Keratinocyte (primary cell): ENCODE results near the gene SF3B6. TPM values are rescaled to one million over a fixed set of nuclear protein-coding genes. Genes with fewer than 3 reads are reported as not detected.

Experiments used
- DNase-seq: peaks from one replicate; pipeline ENCODE4 v3.0.0-alpha.2; 2011; ENCODE audit warnings: low read depth, missing footprints, low spot score
- FAIRE-seq: peaks from 2 replicates; lab custom pipeline; 2011; peaks lifted over from hg19 to GRCh38; lab: Jason Lieb, UNC
- H2AFZ ChIP-seq: 2 replicates; pipeline ENCODE4 v1.6.0; 2012; ENCODE audit warnings: low read length, control low read depth, inconsistent platforms; ENCODE audit not compliant: control insufficient read depth
- H3K27ac ChIP-seq: 2 replicates; pipeline ENCODE4 v1.5.1; 2011; ENCODE audit warnings: low read length; ENCODE audit not compliant: control insufficient read depth, insufficient read depth
- H3K27me3 ChIP-seq: 3 replicates; pipeline ENCODE4 v1.6.0; 2011; ENCODE audit warnings: low read length; ENCODE audit not compliant: control insufficient read depth, insufficient read depth; ENCODE audit errors: extremely low read depth
- H3K36me3 ChIP-seq, 2 experiments: 2 replicates in 1 of 2; 3 replicates in 1 of 2; pipeline ENCODE4 v1.5.1; 2011; ENCODE audit warnings: low read length in 2 of 2, mild to moderate bottlenecking in 1 of 2; ENCODE audit not compliant: control insufficient read depth in 2 of 2, insufficient read depth in 2 of 2; ENCODE audit errors: extremely low read depth in 1 of 2
- H3K4me1 ChIP-seq: 3 replicates; pipeline ENCODE4 v1.5.1; 2011; ENCODE audit warnings: low read length; ENCODE audit not compliant: control insufficient read depth, insufficient read depth; ENCODE audit errors: extremely low read depth
- H3K4me2 ChIP-seq: 3 replicates; pipeline ENCODE4 v1.6.0; 2011; ENCODE audit warnings: low read depth, low read length; ENCODE audit not compliant: control insufficient read depth, insufficient read depth; ENCODE audit errors: extremely low read depth
- H3K4me3 ChIP-seq, 3 experiments: fragments of 200-600 bp in 1 of 3; sonication (generic) in 1 of 3; 2 replicates in 2 of 3; 3 replicates in 1 of 3; pipeline ENCODE4 v1.5.1; 2011 to 2016; ENCODE audit warnings: low read length in 3 of 3, mild to moderate bottlenecking in 3 of 3, control low read depth in 2 of 3, inconsistent platforms in 1 of 3, low read depth in 1 of 3, mixed read lengths in 1 of 3, mixed run types in 1 of 3, moderate library complexity in 1 of 3; ENCODE audit not compliant: control insufficient read depth in 2 of 3, insufficient read depth in 2 of 3; ENCODE audit errors: extremely low read depth in 1 of 3
- H3K79me2 ChIP-seq: 2 replicates; pipeline ENCODE4 v1.6.0; 2012; ENCODE audit warnings: low read length; ENCODE audit not compliant: control insufficient read depth, insufficient read depth
- H3K9ac ChIP-seq: 3 replicates; pipeline ENCODE4 v1.6.0; 2011; ENCODE audit warnings: low read length; ENCODE audit not compliant: control insufficient read depth, insufficient read depth; ENCODE audit errors: extremely low read depth
- H3K9me1 ChIP-seq: 3 replicates; pipeline ENCODE4 v1.6.0; 2011; ENCODE audit warnings: low read length; ENCODE audit not compliant: control insufficient read depth, insufficient read depth; ENCODE audit errors: extremely low read depth
- H3K9me3 ChIP-seq: 2 replicates; pipeline ENCODE4 v1.5.1; 2012; ENCODE audit warnings: low read depth, low read length; ENCODE audit not compliant: control insufficient read depth
- H4K20me1 ChIP-seq: 3 replicates; pipeline ENCODE4 v1.6.0; 2011; ENCODE audit warnings: low read length; ENCODE audit not compliant: control insufficient read depth, insufficient read depth; ENCODE audit errors: extremely low read depth
- EZH2 ChIP-seq: IDR thresholded peaks from one replicate; pipeline ENCODE4 v1.6.1; 2012; ENCODE audit warnings: inconsistent platforms, mild to moderate bottlenecking, low read length, moderate library complexity
- dilution Hi-C: fragments of 300-500 bp; cut with MboI; formaldehyde crosslinking; loops from one replicate; pipeline ENCODE4 v1.7.0; 2020; ENCODE audit warnings: low sequenced_read_pairs; ENCODE audit not compliant: extremely low pct_ligation_motif_present
- polyA plus RNA-seq, 5 experiments: library from polyadenylated mRNA; depleted of rRNA in 3 of 5; stranded (reverse) in 3 of 5; stranded (forward) in 1 of 5; unstranded in 1 of 5; fragments of >200 nt; gene quantifications; 1 replicate in 1 of 5; 2 replicates in 3 of 5; 3 replicates in 1 of 5; pipeline versions ENCODE4 v1.2.1 to v1.2.3, GENCODE V29; 2011 to 2012; ENCODE audit warnings: missing spikeins in 2 of 5, low read depth in 1 of 5, low replicate concordance in 1 of 5
- TF ChIP-seq, protein P1 (sequence below), 3 experiments: IDR thresholded peaks in 1 of 3; conservative IDR thresholded peaks in 1 of 3; optimal IDR thresholded peaks in 1 of 3; 2 replicates in 2 of 3; 3 replicates in 1 of 3; pipeline versions ENCODE3 to v1.5.1; 2011; ENCODE audit warnings: low read length in 3 of 3, mild to moderate bottlenecking in 3 of 3, moderate library complexity in 2 of 3, control low read depth in 1 of 3, inconsistent platforms in 1 of 3; ENCODE audit not compliant: insufficient read depth in 2 of 3; ENCODE audit errors: extremely low read depth in 1 of 3

Gene SF3B6
- polyA plus RNA-seq, 1 donor (not counting 4 experiments of a cell fraction or from before 2014, with no cell fraction given), result 347 TPM

DNA sequence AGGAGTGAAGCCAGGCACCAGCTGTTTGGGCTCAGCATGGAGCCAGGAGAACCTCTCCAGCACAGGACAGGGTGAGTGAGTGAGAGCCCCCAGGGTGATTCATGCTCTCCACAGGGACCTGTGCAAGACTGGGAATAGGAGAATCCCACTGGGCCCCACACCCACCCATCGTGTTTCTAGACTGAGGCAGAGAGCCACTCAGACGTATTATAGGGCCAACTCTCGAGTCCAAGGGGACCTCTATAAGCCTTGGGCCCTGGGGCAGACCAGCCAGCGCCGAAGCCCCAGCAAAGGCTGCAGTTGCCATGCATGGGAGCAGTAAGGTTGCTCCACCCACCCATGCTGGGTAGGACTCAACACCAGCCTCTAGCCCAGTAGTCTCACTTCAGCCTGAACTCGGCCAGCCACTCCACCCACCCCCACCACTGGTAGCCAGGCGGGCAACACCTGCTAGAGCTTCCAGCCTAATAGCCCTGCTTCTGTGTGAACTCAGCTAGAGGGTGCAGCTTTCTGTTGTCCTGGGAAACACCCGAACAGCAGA, 28.1 kb upstream of the SF3B6 start:
- Histone ChIP-seq H3K9ac (no peak overlapping the region), H4K20me1 (no peaks in the 10 kb centered on the region), H2AFZ (no peak overlapping the region), H3K27ac (no peak overlapping the region), H3K4me3 (no peak overlapping the region), H3K79me2 (no peaks in the 10 kb centered on the region), H3K9me1 (no peaks in the 10 kb centered on the region), H3K9me3 (no peaks in the 10 kb centered on the region), H3K36me3 (no peaks in the 10 kb centered on the region), H3K4me2 (no peak overlapping the region), H3K4me1 (no peaks in the 10 kb centered on the region), H3K27me3 (no peaks in the 10 kb centered on the region)
- dilution Hi-C loops, result no loop called here
- DNase-seq (no peak), FAIRE-seq (no peak)
- TF ChIP-seq, protein P1, sequence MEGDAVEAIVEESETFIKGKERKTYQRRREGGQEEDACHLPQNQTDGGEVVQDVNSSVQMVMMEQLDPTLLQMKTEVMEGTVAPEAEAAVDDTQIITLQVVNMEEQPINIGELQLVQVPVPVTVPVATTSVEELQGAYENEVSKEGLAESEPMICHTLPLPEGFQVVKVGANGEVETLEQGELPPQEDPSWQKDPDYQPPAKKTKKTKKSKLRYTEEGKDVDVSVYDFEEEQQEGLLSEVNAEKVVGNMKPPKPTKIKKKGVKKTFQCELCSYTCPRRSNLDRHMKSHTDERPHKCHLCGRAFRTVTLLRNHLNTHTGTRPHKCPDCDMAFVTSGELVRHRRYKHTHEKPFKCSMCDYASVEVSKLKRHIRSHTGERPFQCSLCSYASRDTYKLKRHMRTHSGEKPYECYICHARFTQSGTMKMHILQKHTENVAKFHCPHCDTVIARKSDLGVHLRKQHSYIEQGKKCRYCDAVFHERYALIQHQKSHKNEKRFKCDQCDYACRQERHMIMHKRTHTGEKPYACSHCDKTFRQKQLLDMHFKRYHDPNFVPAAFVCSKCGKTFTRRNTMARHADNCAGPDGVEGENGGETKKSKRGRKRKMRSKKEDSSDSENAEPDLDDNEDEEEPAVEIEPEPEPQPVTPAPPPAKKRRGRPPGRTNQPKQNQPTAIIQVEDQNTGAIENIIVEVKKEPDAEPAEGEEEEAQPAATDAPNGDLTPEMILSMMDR (optimal IDR thresholded peaks at IDR 0.05 in 1 of 3, IDR thresholded peaks at IDR 0.05 in 1 of 3, conservative IDR thresholded peaks at IDR 0.05 in 1 of 3; ENCODE audit: extremely low read depth in 1 of 3, insufficient read depth in 2 of 3, low read length in 3 of 3), result no peak
- no peak for TF ChIP-seq EZH2

DNA sequence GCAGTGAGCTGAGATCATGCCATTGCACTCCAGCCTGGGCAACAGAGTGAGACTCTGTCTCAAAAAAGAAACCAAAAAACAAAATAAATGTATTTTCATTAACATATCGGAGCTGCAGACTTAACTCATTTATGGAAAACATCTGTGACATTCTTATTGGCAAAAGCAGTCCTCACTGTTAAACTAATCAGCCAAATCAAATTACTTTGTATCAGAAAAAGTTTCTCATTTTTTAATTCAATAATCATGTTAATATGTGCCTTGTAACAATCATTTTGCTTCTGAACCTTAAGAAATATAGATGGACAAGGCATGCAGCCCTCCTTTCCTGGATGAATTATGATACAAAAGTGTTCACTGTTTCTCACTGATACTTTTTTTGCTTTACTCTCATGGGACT, 26.6 kb upstream of the SF3B6 start:
- no peaks in the 10 kb centered on the region for H3K36me3 ChIP-seq
- no peak overlapping the region for H3K27ac ChIP-seq
- no peaks in the 10 kb centered on the region for H4K20me1 ChIP-seq
- no peaks in the 10 kb centered on the region for H3K9me3 ChIP-seq
- no peak for DNase-seq
- dilution Hi-C loops, result no loop called here
- H3K27me3 ChIP-seq, result no peaks in the 10 kb centered on the region
- H3K79me2 ChIP-seq, result no peaks in the 10 kb centered on the region
- H2AFZ ChIP-seq, result no peak overlapping the region
- no peaks in the 10 kb centered on the region for H3K9me1 ChIP-seq
- TF ChIP-seq, protein P1 (optimal IDR thresholded peaks at IDR 0.05 in 1 of 3, IDR thresholded peaks at IDR 0.05 in 1 of 3, conservative IDR thresholded peaks at IDR 0.05 in 1 of 3; ENCODE audit: extremely low read depth in 1 of 3, insufficient read depth in 2 of 3, low read length in 3 of 3), result no peak
- TF ChIP-seq EZH2, result no peak
- no peak overlapping the region for H3K4me2 ChIP-seq
- no peak overlapping the region for H3K9ac ChIP-seq
- H3K4me3 ChIP-seq, result no peak overlapping the region
- no peak for FAIRE-seq
- no peaks in the 10 kb centered on the region for H3K4me1 ChIP-seq
